ENCODE results near the gene PLA2G4F. TPM values are rescaled to one million over a fixed set of nuclear protein-coding genes. Genes with fewer than 3 reads are reported as not detected.

Gene PLA2G4F
- polyA plus RNA-seq, 1 donor: 3.6 TPM

DNA sequence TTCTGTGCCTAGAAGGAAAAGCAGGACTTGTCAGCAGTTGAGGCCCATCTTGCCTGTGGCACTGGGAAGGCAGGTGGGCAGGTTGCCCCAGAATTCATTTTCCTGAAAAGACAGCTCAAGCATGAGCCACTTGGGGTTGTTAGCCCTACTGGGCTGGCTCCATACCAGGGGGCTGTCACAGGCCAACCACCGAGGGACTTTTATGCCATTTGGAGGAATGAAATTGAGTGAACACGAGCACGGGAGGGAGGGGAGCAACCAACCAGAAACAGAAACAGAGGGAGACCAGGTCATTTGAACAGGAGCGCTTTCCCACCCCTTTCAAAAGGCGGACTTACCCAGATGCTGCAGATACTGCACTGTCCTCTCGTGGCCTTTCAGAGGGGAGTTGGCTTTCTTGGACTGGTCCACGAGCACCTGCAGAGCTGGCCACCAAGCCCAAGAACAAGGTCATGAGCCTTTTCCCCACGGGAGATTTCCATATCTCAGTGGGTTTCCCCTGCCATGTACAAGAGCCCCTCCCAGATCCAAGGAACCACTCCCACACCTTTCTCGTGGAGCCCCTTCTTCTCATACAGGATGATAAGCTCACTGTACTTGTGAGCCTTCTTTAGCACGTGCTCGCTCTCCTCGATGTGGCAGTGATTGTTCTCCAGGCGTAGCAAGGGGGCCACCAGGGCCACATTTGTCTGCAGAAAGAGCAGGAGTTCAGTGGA, 9.9 kb upstream of the PLA2G4F start:
- Histone ChIP-seq H3K9me3 (ENCODE audit: control insufficient read depth, low read depth, low read length) (no peaks in the 10 kb centered on the region), H3K36me3 (ENCODE audit: control insufficient read depth, insufficient read depth, low read length) (peaks cover 90% of the 10 kb centered on the region), H3K27me3 (ENCODE audit: control insufficient read depth, insufficient read depth, low read length) (no peaks in the 10 kb centered on the region), H3K4me3 (ENCODE audit: low read length) (no peak overlapping the region), H3K27ac (ENCODE audit: low read length) (no peak overlapping the region), H3K4me1 (ENCODE audit: control insufficient read depth, insufficient read depth, low read length) (no peaks in the 10 kb centered on the region)
- DNase-seq: no peak
- WGBS (ENCODE audit: insufficient coverage, low lambda C conversion rate): no CpG with 5 or more reads among the region's 13 CpGs

DNA sequence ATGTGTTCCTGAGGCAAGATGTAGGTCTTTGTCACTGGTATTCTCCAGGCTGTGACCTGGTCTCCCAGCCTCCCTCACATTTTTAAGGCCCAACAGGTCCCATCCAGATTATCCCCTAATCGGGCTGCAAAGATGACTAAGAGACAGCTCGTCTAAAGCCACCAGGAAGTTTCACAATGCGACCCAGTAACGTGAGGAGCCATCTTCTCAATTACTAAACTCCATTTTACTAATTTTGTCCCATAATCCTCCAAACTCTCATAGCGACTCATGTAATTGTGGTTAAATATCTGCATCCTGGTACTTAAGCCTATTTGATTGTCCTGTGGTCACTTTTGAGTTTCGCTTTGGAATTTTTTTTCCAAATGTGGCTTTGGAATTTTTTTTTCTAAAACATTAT, 8.7 kb upstream of the PLA2G4F start:
- WGBS (ENCODE audit: insufficient coverage, low lambda C conversion rate): no CpG with 5 or more reads among the region's 6 CpGs
- no peak overlapping the region for H3K27ac ChIP-seq (ENCODE audit: low read length)
- no peak overlapping the region for H3K4me3 ChIP-seq (ENCODE audit: low read length)
- DNase-seq: no peak
- no peaks in the 10 kb centered on the region for H3K27me3 ChIP-seq (ENCODE audit: control insufficient read depth, insufficient read depth, low read length)
- no peaks in the 10 kb centered on the region for H3K4me1 ChIP-seq (ENCODE audit: control insufficient read depth, insufficient read depth, low read length)
- no peaks in the 10 kb centered on the region for H3K9me3 ChIP-seq (ENCODE audit: control insufficient read depth, low read depth, low read length)
- peaks cover 91% of the 10 kb centered on the region for H3K36me3 ChIP-seq (ENCODE audit: control insufficient read depth, insufficient read depth, low read length)

DNA sequence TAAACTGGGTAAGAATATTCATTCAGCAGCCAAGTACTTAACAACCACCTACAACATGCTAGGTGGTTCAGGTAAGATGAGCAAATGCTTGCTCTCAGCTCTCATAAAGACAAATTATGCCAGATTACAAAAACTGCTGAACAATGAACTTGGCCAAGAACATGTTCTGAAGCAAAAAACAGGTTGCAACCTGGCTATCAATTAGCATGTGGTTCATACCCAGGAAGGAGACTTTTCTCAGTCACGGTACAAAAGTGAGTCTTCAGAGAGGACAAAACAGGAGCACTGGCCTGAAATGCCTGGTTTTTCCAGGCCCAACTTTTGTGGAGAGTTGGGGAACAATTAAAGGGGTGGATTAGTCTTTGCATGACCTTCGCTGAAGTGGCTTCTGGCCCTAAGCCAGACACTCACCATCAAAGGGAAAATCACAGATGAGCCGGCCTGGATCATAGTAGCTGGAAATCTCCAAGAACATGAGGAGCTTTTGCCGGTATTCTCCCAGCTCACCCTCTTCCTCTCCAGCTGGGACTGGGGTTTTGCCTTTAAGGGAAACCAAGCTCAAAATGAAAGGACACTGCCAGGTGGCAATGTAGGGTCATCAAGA, 7.6 kb upstream of the PLA2G4F start:
- DNase-seq: no peak
- WGBS (ENCODE audit: insufficient coverage, low lambda C conversion rate): no CpG with 5 or more reads among the region's 4 CpGs
- H3K4me1 ChIP-seq (ENCODE audit: control insufficient read depth, insufficient read depth, low read length): no peaks in the 10 kb centered on the region
- H3K27me3 ChIP-seq (ENCODE audit: control insufficient read depth, insufficient read depth, low read length): no peaks in the 10 kb centered on the region
- H3K9me3 ChIP-seq (ENCODE audit: control insufficient read depth, low read depth, low read length): no peaks in the 10 kb centered on the region
- no peak overlapping the region for H3K4me3 ChIP-seq (ENCODE audit: low read length)
- peaks cover 96% of the 10 kb centered on the region for H3K36me3 ChIP-seq (ENCODE audit: control insufficient read depth, insufficient read depth, low read length)
- H3K27ac ChIP-seq (ENCODE audit: low read length): no peak overlapping the region

DNA sequence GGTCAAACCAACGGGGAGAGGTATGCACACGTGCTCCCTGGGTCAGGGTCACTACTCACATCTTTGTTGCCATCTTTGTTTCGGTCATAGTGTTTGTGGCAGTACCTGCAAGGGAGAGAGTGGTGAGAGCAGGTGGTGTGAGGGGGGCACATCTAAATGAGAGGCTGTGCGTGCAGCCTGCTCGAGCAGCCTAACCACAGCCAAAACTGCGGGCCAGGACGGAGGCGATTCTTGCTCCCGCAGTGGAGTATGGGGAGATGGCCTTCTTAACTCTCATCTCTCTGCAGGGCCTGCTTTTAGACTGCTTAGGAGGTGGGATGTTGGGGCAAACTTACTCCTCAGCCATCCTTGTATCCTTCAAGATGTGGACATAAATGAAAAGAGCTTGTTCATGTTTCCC, 6.9 kb upstream of the PLA2G4F start:
- Histone ChIP-seq H3K4me3 (ENCODE audit: low read length) (no peak overlapping the region), H3K27me3 (ENCODE audit: control insufficient read depth, insufficient read depth, low read length) (no peaks in the 10 kb centered on the region), H3K36me3 (ENCODE audit: control insufficient read depth, insufficient read depth, low read length) (peaks cover 94% of the 10 kb centered on the region), H3K27ac (ENCODE audit: low read length) (no peak overlapping the region), H3K9me3 (ENCODE audit: control insufficient read depth, low read depth, low read length) (no peaks in the 10 kb centered on the region), H3K4me1 (ENCODE audit: control insufficient read depth, insufficient read depth, low read length) (no peaks in the 10 kb centered on the region)
- WGBS (ENCODE audit: insufficient coverage, low lambda C conversion rate): no CpG with 5 or more reads among the region's 9 CpGs
- no peak for DNase-seq

DNA sequence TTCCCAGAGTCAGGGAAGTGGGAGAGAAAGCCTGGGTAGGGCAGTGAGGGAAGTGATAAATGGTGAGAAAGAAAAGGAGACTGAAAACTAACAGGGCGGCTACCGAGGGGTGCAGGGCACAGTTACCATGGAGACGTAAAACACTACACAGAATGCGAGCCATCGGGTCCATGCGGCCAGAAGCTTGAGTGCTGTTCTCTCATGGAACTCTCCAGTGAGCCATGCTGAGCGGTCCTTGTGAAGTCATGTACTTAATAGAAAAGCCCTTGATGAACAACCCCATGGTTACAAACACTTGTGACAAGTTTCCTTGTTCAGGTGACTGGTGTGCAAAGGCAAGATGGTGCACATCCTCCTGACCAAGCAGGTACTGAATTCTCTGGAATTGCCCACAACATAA, 3.7 kb upstream of the PLA2G4F start:
- Histone ChIP-seq H3K9me3 (ENCODE audit: control insufficient read depth, low read depth, low read length) (no peaks in the 10 kb centered on the region), H3K27me3 (ENCODE audit: control insufficient read depth, insufficient read depth, low read length) (no peaks in the 10 kb centered on the region), H3K36me3 (ENCODE audit: control insufficient read depth, insufficient read depth, low read length) (peaks cover 63% of the 10 kb centered on the region), H3K27ac (ENCODE audit: low read length) (no peak overlapping the region), H3K4me3 (ENCODE audit: low read length) (no peak overlapping the region), H3K4me1 (ENCODE audit: control insufficient read depth, insufficient read depth, low read length) (peaks cover 14% of the 10 kb centered on the region)
- WGBS (ENCODE audit: insufficient coverage, low lambda C conversion rate): no CpG with 5 or more reads among the region's 7 CpGs
- DNase-seq: no peak

DNA sequence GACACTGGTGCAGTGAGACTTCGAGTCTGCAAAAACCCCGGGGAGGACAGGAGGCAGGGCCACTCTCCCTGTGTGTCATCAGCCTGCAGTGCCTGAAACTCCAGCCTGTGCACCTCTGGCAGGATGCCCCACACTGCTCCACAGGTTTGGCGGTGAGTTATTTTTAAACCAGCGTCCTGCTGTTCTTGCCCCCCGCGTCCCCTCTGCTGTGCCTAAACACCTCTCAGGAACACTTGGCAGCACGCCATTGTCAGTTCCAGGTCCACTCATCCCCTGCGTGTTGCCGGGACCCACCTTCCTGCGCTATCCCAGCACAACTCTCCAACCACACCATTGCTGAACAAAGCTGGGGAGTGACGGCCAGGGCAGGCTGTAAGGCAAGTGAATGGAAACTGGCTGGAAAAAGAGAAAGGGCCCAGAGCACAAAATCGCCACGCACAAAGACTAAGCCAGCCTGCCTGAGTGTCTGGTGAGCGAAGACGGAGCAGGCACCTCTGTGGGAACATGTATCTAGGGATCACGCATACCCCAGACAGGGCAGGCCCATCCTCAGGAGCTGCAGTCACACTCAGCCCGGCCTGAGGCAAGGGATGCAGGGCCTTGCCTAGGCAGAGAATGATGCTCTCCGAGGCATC, 3.1 kb upstream of the PLA2G4F start:
- H3K4me1 ChIP-seq (ENCODE audit: control insufficient read depth, insufficient read depth, low read length): peaks cover 17% of the 10 kb centered on the region
- H3K4me3 ChIP-seq (ENCODE audit: low read length): no peak overlapping the region
- H3K27me3 ChIP-seq (ENCODE audit: control insufficient read depth, insufficient read depth, low read length): no peaks in the 10 kb centered on the region
- H3K36me3 ChIP-seq (ENCODE audit: control insufficient read depth, insufficient read depth, low read length): peaks cover 56% of the 10 kb centered on the region
- no peaks in the 10 kb centered on the region for H3K9me3 ChIP-seq (ENCODE audit: control insufficient read depth, low read depth, low read length)
- DNase-seq: no peak
- WGBS (ENCODE audit: insufficient coverage, low lambda C conversion rate): 100% methylated on average over 2 of the region's 18 CpGs
- H3K27ac ChIP-seq (ENCODE audit: low read length): no peak overlapping the region

DNA sequence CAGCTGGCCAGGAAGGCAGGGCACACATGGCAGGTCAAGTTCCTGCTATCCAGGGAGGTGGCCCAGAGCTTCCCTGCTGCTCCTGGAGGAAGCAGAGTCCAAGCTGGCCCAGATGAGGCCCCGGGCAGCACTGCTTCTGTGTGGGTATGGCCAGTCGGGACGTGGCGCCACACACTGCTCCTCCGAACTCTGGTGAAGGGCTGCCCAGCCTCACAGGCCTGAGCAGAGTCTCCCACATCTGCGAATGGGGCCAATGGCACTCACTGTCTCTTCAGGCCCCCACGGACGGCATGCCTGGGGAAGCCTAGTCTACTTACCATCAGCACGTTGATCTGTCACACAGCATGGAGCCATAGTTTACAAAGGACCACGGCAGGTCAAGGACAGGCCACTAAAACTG, 2.5 kb upstream of the PLA2G4F start:
- H3K27ac ChIP-seq (ENCODE audit: low read length): no peak overlapping the region

DNA sequence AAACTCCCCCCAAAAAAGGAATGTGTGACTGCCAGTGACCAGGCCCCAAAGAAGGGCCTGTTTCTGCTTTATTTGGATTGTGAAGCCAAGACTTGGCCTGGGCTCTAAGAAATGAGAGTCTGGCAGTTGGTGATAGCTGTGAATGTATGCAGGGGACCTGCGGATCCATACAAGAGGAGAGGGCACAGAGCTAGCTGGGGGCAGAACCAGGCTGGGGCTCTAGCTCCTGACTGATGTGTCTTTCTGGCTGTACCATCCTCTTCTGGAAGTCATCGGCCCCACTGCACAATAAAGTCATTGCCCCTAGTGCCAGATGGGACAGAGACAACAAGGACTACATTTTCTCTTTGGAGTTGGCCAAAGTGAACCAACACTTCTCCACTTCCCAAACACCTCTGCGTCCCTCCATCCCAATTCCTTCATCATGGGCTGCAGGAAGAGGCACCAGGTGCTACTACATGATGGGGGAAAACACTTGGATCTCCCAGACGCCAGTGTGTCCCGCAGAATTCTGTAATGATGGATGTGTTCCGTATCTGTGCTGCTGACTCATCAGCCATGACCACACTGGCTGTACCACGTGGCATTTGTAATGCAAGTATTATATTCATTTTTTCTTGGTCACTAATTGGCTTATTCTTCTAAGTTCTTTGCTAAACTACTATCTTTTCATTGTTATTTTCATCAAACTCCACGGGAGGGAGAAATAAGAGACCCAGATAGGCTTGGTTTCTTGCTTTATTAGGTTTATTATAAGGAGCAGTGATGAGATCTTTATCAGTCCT, 1.7 kb upstream of the PLA2G4F start:
- Histone ChIP-seq H3K36me3 (ENCODE audit: control insufficient read depth, insufficient read depth, low read length) (peaks cover 43% of the 10 kb centered on the region), H3K4me3 (ENCODE audit: low read length) (no peak overlapping the region), H3K27me3 (ENCODE audit: control insufficient read depth, insufficient read depth, low read length) (no peaks in the 10 kb centered on the region), H3K4me1 (ENCODE audit: control insufficient read depth, insufficient read depth, low read length) (peaks cover 18% of the 10 kb centered on the region), H3K27ac (ENCODE audit: low read length) (no peak overlapping the region), H3K9me3 (ENCODE audit: control insufficient read depth, low read depth, low read length) (no peaks in the 10 kb centered on the region)
- WGBS (ENCODE audit: insufficient coverage, low lambda C conversion rate): no CpG with 5 or more reads among the region's 8 CpGs
- no peak for DNase-seq

More for the DNA sequence above, 2.5 kb upstream of the PLA2G4F start:
- Histone ChIP-seq H3K9me3 (ENCODE audit: control insufficient read depth, low read depth, low read length) (no peaks in the 10 kb centered on the region), H3K4me1 (ENCODE audit: control insufficient read depth, insufficient read depth, low read length) (peaks cover 18% of the 10 kb centered on the region), H3K36me3 (ENCODE audit: control insufficient read depth, insufficient read depth, low read length) (peaks cover 51% of the 10 kb centered on the region), H3K27me3 (ENCODE audit: control insufficient read depth, insufficient read depth, low read length) (no peaks in the 10 kb centered on the region), H3K4me3 (ENCODE audit: low read length) (no peak overlapping the region)
- no CpG with 5 or more reads among the region's 10 CpGs for WGBS (ENCODE audit: insufficient coverage, low lambda C conversion rate)
- no peak for DNase-seq

DNA sequence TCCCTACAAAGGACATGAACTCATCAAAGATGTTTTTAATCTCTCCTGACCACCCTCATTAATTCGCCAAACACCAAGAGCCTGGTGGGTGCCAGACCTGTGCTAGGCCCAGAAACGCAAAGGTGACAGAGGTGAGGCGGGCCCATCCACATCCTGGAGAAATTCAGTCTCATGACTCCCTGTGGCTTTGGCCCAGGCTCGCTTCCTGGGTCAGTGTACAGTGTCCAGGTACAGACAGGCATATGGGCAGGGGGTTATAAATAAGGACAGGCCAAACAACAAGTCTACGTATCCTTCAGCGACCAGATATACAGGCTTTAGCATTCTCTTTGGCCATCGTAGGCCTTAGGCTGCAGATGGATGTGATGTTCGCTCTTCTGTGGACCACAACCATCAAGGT, 945 bp upstream of the PLA2G4F start:
- DNase-seq: no peak
- Histone ChIP-seq H3K4me3 (ENCODE audit: low read length) (no peak overlapping the region), H3K4me1 (ENCODE audit: control insufficient read depth, insufficient read depth, low read length) (peaks cover 18% of the 10 kb centered on the region), H3K9me3 (ENCODE audit: control insufficient read depth, low read depth, low read length) (no peaks in the 10 kb centered on the region), H3K36me3 (ENCODE audit: control insufficient read depth, insufficient read depth, low read length) (peaks cover 35% of the 10 kb centered on the region), H3K27ac (ENCODE audit: low read length) (no peak overlapping the region), H3K27me3 (ENCODE audit: control insufficient read depth, insufficient read depth, low read length) (no peaks in the 10 kb centered on the region)
- no CpG with 5 or more reads among the region's 8 CpGs for WGBS (ENCODE audit: insufficient coverage, low lambda C conversion rate)

DNA sequence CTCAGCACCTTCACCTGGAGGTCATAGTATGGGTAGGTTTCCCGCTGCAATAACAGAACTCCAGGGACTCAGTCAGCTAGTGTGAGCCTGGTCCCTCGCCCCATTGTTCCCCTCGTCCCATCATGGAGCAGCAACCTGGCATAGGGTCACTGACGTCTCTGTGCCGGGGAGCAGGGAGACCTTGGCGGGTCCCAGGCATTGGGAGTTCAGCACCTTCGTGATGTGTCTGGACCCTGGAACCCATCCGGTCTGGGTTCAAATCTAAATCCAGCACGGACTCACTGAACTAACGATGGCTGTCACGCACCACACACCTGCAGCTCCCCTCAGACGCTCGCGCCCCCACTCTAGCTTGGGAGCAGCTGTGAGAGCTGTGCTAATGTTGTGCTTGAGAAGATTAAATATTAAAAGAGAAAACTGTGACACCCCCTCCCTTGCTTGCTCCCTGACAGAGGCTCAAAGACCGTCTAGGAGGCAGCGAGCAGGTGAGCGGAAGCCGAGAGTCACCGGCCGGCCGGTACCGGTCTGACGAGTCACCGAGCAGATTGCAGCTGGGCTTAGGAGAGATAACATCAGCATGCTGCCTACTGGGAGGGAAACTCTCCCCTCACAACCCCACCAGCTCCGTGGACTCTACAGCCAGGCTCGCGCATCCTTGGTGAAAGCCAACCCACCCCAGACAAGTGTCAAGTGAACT, 742 bp downstream of the PLA2G4F start:
- peaks cover 18% of the 10 kb centered on the region for H3K36me3 ChIP-seq (ENCODE audit: control insufficient read depth, insufficient read depth, low read length)
- no CpG with 5 or more reads among the region's 27 CpGs for WGBS (ENCODE audit: insufficient coverage, low lambda C conversion rate)
- H3K27ac ChIP-seq (ENCODE audit: low read length): peak overlapping the region; percentile 83
- H3K4me3 ChIP-seq (ENCODE audit: low read length): peak overlapping the region; percentile 30
- no peaks in the 10 kb centered on the region for H3K9me3 ChIP-seq (ENCODE audit: control insufficient read depth, low read depth, low read length)
- peaks cover 18% of the 10 kb centered on the region for H3K4me1 ChIP-seq (ENCODE audit: control insufficient read depth, insufficient read depth, low read length)
- peak; percentile 85 to 92 for DNase-seq
- H3K27me3 ChIP-seq (ENCODE audit: control insufficient read depth, insufficient read depth, low read length): no peaks in the 10 kb centered on the region
